Activated CD8-positive, alpha-beta T cell treated with anti-CD3 and anti-CD28 coated beads for 36 hours (primary cell): ENCODE data around the gene PPP1R16B. TPM values are rescaled to one million over a fixed set of nuclear protein-coding genes. Genes with fewer than 3 reads are reported as not detected.

Experiments used
- ATAC-seq: fragments of 200-7000 bp; cut with Tn5 transposase; one replicate; pipeline ENCODE4 v1.10.0; 2021; ENCODE audit warnings: mild to moderate bottlenecking, moderate library complexity
- CTCF ChIA-PET: fragments of 350-600 bp; sonication (Branson Sonifier 250); formaldehyde crosslinking; loops from one replicate; lab custom pipeline; 2021; ENCODE audit warnings: antibody characterized with exemption; lab: Charles Lee
- POLR2A ChIA-PET: fragments of 350-600 bp; sonication (Branson Sonifier 250); formaldehyde crosslinking; loops from one replicate; lab custom pipeline; 2021; ENCODE audit warnings: antibody characterized with exemption; lab: Charles Lee
- DNase-seq: peaks from one replicate; pipeline ENCODE4 v3.0.0-alpha.2; 2020
- H3K27ac Mint-ChIP-seq: one replicate; pipeline ENCODE4 v1.8.0; 2021; ENCODE audit warnings: mild to moderate bottlenecking, mixed read lengths
- H3K27me3 Mint-ChIP-seq: one replicate; pipeline ENCODE4 v1.8.0; 2021; ENCODE audit warnings: mixed read lengths
- H3K36me3 Mint-ChIP-seq: one replicate; pipeline ENCODE4 v1.8.0; 2021; ENCODE audit warnings: low read depth, mixed read lengths
- H3K4me1 Mint-ChIP-seq: one replicate; pipeline ENCODE4 v1.8.0; 2021; ENCODE audit warnings: low read depth, mixed read lengths
- H3K4me3 Mint-ChIP-seq: one replicate; pipeline ENCODE4 v1.8.0; 2021; ENCODE audit warnings: mild to moderate bottlenecking, moderate library complexity, mixed read lengths
- H3K9me3 Mint-ChIP-seq: one replicate; pipeline ENCODE4 v1.8.0; 2021; ENCODE audit warnings: mixed read lengths
- intact Hi-C: fragments of 100-400 bp; cut with micrococcal nuclease; formaldehyde crosslinking; loops from one replicate; pipeline ENCODE4 v1.10.0; 2022
- total RNA-seq, 2 experiments: library from RNA; stranded (reverse); gene quantifications; one replicate each; pipeline ENCODE4 v1.2.3, GENCODE V29; 2021
- TF ChIP-seq, protein P1 (sequence below): fragments of 200-600 bp; IDR thresholded peaks from one replicate; pipeline ENCODE4 v1.8.0; 2022; ENCODE audit warnings: antibody characterized with exemption, mild to moderate bottlenecking

Gene PPP1R16B
- total RNA-seq, 2 experiments from 2014 or later = 74.9 to 81.4 TPM

DNA sequence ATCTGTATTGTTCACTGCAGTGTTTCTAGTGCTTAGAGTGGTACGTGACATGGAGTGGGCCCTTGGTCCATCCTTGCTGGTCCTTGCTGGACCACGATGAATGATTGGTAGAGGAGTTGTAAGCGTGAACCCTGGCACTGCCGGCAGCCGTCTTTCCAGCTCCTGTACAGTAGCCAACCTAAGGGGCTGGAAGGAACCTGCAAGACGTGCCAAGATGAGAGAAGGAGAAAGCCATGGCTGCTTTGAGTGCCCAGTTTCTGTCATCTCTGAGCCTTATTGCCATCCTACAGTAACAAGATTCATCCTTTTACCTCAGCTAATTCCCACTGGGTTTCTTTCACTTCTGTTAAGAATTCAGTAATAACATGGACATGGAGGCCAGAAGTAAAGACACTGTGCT, 162.6 kb downstream of the PPP1R16B start:
- Mint-ChIP-seq H3K4me1 (peaks cover 15% of the 10 kb centered on the region), H3K27ac (no peak overlapping the region), H3K9me3 (no peaks in the 10 kb centered on the region), H3K36me3 (peaks cover 15% of the 10 kb centered on the region), H3K4me3 (no peak overlapping the region), H3K27me3 (no peaks in the 10 kb centered on the region)
- TF ChIP-seq, protein P1, sequence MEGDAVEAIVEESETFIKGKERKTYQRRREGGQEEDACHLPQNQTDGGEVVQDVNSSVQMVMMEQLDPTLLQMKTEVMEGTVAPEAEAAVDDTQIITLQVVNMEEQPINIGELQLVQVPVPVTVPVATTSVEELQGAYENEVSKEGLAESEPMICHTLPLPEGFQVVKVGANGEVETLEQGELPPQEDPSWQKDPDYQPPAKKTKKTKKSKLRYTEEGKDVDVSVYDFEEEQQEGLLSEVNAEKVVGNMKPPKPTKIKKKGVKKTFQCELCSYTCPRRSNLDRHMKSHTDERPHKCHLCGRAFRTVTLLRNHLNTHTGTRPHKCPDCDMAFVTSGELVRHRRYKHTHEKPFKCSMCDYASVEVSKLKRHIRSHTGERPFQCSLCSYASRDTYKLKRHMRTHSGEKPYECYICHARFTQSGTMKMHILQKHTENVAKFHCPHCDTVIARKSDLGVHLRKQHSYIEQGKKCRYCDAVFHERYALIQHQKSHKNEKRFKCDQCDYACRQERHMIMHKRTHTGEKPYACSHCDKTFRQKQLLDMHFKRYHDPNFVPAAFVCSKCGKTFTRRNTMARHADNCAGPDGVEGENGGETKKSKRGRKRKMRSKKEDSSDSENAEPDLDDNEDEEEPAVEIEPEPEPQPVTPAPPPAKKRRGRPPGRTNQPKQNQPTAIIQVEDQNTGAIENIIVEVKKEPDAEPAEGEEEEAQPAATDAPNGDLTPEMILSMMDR = no peak
- POLR2A ChIA-PET = interaction anchor here (1.0 kb wide), 1 partner anchor 9 kb away, joined by 4 read pairs; no protein-coding TSS in a partner anchor
- CTCF ChIA-PET = interaction anchor here (1.3 kb wide), 1 partner anchor 42 kb away, joined by 3 read pairs; the partner anchor contains the start of gene FAM83D
- DNase-seq (no peak), ATAC-seq (no peak)
- intact Hi-C loops = no loop called here

DNA sequence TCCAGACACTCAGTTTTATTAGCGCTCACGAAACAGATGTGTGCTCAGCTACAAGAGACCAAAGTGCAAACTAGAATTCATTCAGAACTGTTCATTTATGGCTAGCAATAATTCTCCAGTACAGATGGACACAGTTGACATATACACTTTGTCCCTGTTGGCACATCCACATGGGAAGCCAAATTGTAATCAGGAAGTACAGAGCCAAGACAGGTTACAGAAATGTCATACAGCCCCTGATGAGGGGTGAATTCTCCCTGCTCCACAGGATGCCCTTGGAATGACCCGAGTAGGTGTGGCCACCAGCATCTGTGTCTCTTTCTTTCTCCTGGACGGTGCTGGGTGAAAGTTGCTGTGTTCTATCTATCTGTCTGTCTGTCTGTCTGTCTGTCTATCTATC, 164.2 kb downstream of the PPP1R16B start:
- DNase-seq = no peak
- POLR2A ChIA-PET = interaction anchor here (1.0 kb wide), 1 partner anchor 27 kb away, joined by 3 read pairs; no protein-coding TSS in a partner anchor
- CTCF ChIA-PET = interaction anchor here (1.2 kb wide), 1 partner anchor 213 kb away, joined by 3 read pairs; no protein-coding TSS in a partner anchor
- H3K4me1 Mint-ChIP-seq = peaks cover 10% of the 10 kb centered on the region
- ATAC-seq = no peak
- H3K27me3 Mint-ChIP-seq = no peaks in the 10 kb centered on the region
- TF ChIP-seq, protein P1 = no peak
- peaks cover 16% of the 10 kb centered on the region for H3K36me3 Mint-ChIP-seq
- H3K9me3 Mint-ChIP-seq = no peaks in the 10 kb centered on the region
- no peak overlapping the region for H3K4me3 Mint-ChIP-seq
- no peak overlapping the region for H3K27ac Mint-ChIP-seq
- intact Hi-C loops = no loop called here

DNA sequence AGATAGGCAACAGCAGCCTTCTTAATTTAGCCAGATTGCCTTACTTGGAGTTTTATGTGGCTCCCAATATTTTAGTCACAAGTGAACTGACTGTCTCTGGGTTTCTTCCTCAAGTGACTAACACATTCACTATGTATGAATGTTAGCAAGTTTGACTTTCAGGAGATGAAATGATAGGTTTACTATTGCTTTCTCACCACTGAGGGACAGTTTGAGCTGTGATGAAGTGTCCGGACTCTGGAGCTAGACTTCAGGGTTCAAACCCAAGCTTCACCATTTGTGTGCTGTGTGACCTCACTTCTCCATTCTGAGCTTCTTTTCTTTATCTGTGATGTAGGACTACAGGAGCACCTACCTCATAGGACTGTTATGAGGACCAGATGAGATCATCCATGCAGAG, 164.8 kb downstream of the PPP1R16B start:
- H3K36me3 Mint-ChIP-seq = peaks cover 19% of the 10 kb centered on the region
- intact Hi-C loops = no loop called here
- no peaks in the 10 kb centered on the region for H3K27me3 Mint-ChIP-seq
- H3K4me1 Mint-ChIP-seq = peaks cover 10% of the 10 kb centered on the region
- DNase-seq (no peak), ATAC-seq (no peak)
- no peaks in the 10 kb centered on the region for H3K9me3 Mint-ChIP-seq
- TF ChIP-seq, protein P1 = no peak
- ChIA-PET POLR2A (interaction anchor here (0.9 to 1.3 kb wide), 3 partner anchors 8 to 44 kb away, joined by 3 to 5 read pairs (median 3); partner anchors contain the start of genes DHX35 and FAM83D), CTCF (no interaction called here)
- H3K27ac Mint-ChIP-seq = no peak overlapping the region
- H3K4me3 Mint-ChIP-seq = no peak overlapping the region

Other genes starting within 250 kb of the PPP1R16B start
- gene ADIG, start 224.5 kb upstream of the PPP1R16B start, total RNA-seq = not detected
- not detected for gene ARHGAP40, start 203.9 kb upstream of the PPP1R16B start, total RNA-seq
- not detected for gene SLC32A1, start 81.2 kb upstream of the PPP1R16B start, total RNA-seq
- 1 to 10 TPM; 7.1 to 7.4 TPM for gene ACTR5, start 57.2 kb upstream of the PPP1R16B start, total RNA-seq
- 10 to 100 TPM; 12.6 to 13.8 TPM for gene FAM83D, start 120.7 kb downstream of the PPP1R16B start, total RNA-seq
- gene DHX35, start 156.6 kb downstream of the PPP1R16B start, total RNA-seq = 10 to 100 TPM; 12.2 to 12.6 TPM